ENCODE results near the gene NUBP1.
"Not testable (repeated sequence)": the region's sequence is repeated elsewhere in the genome, so short reads cannot be mapped to it uniquely, and the experiment has no call there.

The NUBP1 gene

GRCh38 chr16:10776280-10776679, 32.6 kb downstream of the NUBP1 start:
- H3K79me2 ChIP-seq (ENCODE audit: control insufficient read depth, low read length) = no peaks in the 10 kb centered on the region
- TF ChIP-seq, protein P1, sequence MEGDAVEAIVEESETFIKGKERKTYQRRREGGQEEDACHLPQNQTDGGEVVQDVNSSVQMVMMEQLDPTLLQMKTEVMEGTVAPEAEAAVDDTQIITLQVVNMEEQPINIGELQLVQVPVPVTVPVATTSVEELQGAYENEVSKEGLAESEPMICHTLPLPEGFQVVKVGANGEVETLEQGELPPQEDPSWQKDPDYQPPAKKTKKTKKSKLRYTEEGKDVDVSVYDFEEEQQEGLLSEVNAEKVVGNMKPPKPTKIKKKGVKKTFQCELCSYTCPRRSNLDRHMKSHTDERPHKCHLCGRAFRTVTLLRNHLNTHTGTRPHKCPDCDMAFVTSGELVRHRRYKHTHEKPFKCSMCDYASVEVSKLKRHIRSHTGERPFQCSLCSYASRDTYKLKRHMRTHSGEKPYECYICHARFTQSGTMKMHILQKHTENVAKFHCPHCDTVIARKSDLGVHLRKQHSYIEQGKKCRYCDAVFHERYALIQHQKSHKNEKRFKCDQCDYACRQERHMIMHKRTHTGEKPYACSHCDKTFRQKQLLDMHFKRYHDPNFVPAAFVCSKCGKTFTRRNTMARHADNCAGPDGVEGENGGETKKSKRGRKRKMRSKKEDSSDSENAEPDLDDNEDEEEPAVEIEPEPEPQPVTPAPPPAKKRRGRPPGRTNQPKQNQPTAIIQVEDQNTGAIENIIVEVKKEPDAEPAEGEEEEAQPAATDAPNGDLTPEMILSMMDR (IDR thresholded peaks at IDR 0.05; ENCODE audit: low read depth, low read length, poor library complexity, severe bottlenecking) = no peak
- TF ChIP-seq EZH2phosphoT487 (IDR thresholded peaks at IDR 0.05; ENCODE audit: borderline replicate concordance, low read length) = no peak
- H3K9me2 ChIP-seq (replicated peaks; ENCODE audit: control insufficient read depth, low read length) = no peaks in the 10 kb centered on the region
- peaks cover 18% of the 10 kb centered on the region for H3K4me1 ChIP-seq (ENCODE audit: control insufficient read depth, low read length)
- H3K27me3 ChIP-seq (ENCODE audit: control insufficient read depth, low read length) = peaks cover 45% of the 10 kb centered on the region
- no peaks in the 10 kb centered on the region for H3K36me3 ChIP-seq (ENCODE audit: control insufficient read depth, low read length)
- H3K27ac ChIP-seq (ENCODE audit: low read depth, low read length) = no peak overlapping the region
- no peaks in the 10 kb centered on the region for H4K20me1 ChIP-seq (ENCODE audit: control insufficient read depth, insufficient read depth, low read depth, low read length)
- no peak overlapping the region for H3K4me2 ChIP-seq (ENCODE audit: low read length)
- no peaks in the 10 kb centered on the region for H3F3A ChIP-seq (ENCODE audit: control insufficient read depth, insufficient read depth)
- no peaks in the 10 kb centered on the region for H3K9me3 ChIP-seq (ENCODE audit: control insufficient read depth, insufficient read depth, low read length)
- no peak overlapping the region for H3K4me3 ChIP-seq (ENCODE audit: low read length)

DNA sequence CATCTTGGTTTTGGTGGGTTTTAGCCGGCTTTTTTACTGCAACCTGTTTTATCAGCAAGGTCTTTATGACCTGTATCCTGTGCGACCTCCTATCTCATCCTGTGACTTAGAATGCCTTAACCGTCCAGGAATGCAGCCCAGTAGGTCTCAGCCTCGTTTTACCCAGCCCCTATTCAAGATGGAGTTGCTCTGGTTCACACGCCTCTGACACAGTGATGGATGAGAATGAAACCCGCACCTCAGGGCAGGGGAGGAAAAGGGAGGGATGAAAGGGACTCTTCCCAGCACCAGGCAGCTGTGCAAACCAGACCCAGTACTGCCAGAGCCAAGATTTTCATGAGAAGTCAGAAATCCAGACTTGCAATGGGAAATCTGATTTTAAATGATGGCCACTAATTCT, 33.3 kb downstream of the NUBP1 start:
- H3K4me2 ChIP-seq (ENCODE audit: low read length); H3K9me3 ChIP-seq (ENCODE audit: control insufficient read depth, insufficient read depth, low read length); H3K27ac ChIP-seq (ENCODE audit: low read depth, low read length); H4K20me1 ChIP-seq (ENCODE audit: control insufficient read depth, insufficient read depth, low read depth, low read length); H3K4me3 ChIP-seq (ENCODE audit: low read length); H3K9me2 ChIP-seq (replicated peaks; ENCODE audit: control insufficient read depth, low read length); H3K36me3 ChIP-seq (ENCODE audit: control insufficient read depth, low read length); H3F3A ChIP-seq (ENCODE audit: control insufficient read depth, insufficient read depth); H3K79me2 ChIP-seq (ENCODE audit: control insufficient read depth, low read length): not testable (repeated sequence)
- Histone ChIP-seq H3K27me3 (ENCODE audit: control insufficient read depth, low read length) (peaks cover 45% of the 10 kb centered on the region), H3K4me1 (ENCODE audit: control insufficient read depth, low read length) (peaks cover 18% of the 10 kb centered on the region)

DNA sequence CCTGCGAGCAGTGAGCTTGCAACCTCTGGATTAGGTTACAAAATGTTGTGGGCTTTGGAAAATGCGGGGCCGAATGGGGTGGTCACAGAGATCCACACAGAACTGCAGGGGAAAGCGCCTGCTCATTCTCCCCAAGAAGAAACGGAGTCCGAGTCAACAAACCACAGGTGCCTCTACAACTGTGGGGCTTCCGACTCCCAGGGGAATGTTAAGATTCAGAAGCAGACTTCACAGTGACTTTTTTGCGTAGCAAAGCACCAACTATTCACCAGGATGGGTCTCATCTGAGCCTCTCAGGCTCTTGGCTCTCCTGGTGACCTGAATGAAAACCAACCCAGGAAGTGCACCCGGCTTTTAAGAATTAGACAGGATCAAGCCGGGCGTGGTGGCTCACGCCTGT, 33.7 kb downstream of the NUBP1 start:
- H3K27ac ChIP-seq (ENCODE audit: low read depth, low read length) = no peak overlapping the region
- no peaks in the 10 kb centered on the region for H3K9me2 ChIP-seq (replicated peaks; ENCODE audit: control insufficient read depth, low read length)
- H3K9me3 ChIP-seq (ENCODE audit: control insufficient read depth, insufficient read depth, low read length) = no peaks in the 10 kb centered on the region
- no peak overlapping the region for H3K4me2 ChIP-seq (ENCODE audit: low read length)
- H4K20me1 ChIP-seq (ENCODE audit: control insufficient read depth, insufficient read depth, low read depth, low read length) = no peaks in the 10 kb centered on the region
- H3K36me3 ChIP-seq (ENCODE audit: control insufficient read depth, low read length) = no peaks in the 10 kb centered on the region
- no peaks in the 10 kb centered on the region for H3F3A ChIP-seq (ENCODE audit: control insufficient read depth, insufficient read depth)
- peaks cover 45% of the 10 kb centered on the region for H3K27me3 ChIP-seq (ENCODE audit: control insufficient read depth, low read length)
- no peaks in the 10 kb centered on the region for H3K79me2 ChIP-seq (ENCODE audit: control insufficient read depth, low read length)
- TF ChIP-seq, protein P1 (IDR thresholded peaks at IDR 0.05; ENCODE audit: low read depth, low read length, poor library complexity, severe bottlenecking) = no peak
- no peak for TF ChIP-seq EZH2phosphoT487 (IDR thresholded peaks at IDR 0.05; ENCODE audit: borderline replicate concordance, low read length)
- H3K4me3 ChIP-seq (ENCODE audit: low read length) = no peak overlapping the region
- peaks cover 18% of the 10 kb centered on the region for H3K4me1 ChIP-seq (ENCODE audit: control insufficient read depth, low read length)

DNA sequence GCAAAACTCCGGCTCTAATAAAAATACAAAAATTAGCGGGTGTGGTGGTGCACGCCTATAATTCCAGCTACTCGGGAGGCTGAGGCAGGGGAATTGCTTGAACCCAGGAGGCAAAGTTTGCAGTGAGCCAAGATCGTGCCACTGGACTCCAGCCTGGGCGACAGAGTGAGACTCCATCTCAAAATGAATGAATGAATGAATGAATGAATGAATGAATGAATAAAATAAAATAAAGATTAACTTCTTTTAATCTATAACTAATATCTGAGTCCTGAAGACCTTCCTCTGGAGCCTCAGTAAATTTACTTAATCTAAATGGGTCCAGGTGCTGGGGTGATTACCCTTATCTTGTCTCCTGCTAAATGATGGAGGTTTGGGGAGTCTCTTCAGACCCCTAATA, 36.3 kb downstream of the NUBP1 start:
- not testable (repeated sequence) for H3K4me3 ChIP-seq (ENCODE audit: low read length); H3K9me2 ChIP-seq (replicated peaks; ENCODE audit: control insufficient read depth, low read length); H3K9me3 ChIP-seq (ENCODE audit: control insufficient read depth, insufficient read depth, low read length); H4K20me1 ChIP-seq (ENCODE audit: control insufficient read depth, insufficient read depth, low read depth, low read length); H3K79me2 ChIP-seq (ENCODE audit: control insufficient read depth, low read length); H3K36me3 ChIP-seq (ENCODE audit: control insufficient read depth, low read length); H3K4me2 ChIP-seq (ENCODE audit: low read length); H3K27ac ChIP-seq (ENCODE audit: low read depth, low read length); H3F3A ChIP-seq (ENCODE audit: control insufficient read depth, insufficient read depth)
- H3K27me3 ChIP-seq (ENCODE audit: control insufficient read depth, low read length) = peaks cover 38% of the 10 kb centered on the region
- peaks cover 16% of the 10 kb centered on the region for H3K4me1 ChIP-seq (ENCODE audit: control insufficient read depth, low read length)
